GM21423 (cell line): Measurements from ENCODE around the gene CUEDC1.

Source experiments
- ATAC-seq: cut with Tn5 transposase; IDR thresholded peaks from one replicate; pipeline ENCODE4 v1.9.1; 2021; ENCODE audit warnings: mild to moderate bottlenecking, moderate library complexity; ENCODE audit not compliant: unreplicated experiment

The CUEDC1 gene

DNA sequence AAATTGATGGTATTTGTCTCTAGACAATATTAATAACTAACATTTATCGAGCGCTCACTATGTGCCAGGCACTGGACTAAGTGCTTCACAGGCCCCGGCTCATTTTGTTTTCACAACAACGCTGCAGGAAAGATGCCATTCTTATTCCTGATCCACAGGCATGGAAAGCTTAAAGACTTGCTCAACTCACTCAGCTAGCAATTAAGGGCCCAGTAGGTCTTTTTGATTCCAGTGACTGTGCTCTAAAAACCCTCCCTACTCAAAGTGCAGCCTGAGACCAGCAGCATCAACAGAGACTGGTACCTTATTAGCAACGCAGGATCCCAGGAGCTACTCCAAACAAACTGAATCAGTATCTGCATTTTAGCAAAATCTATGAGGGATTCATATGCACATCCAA lies 35.3 kb downstream of the CUEDC1 start:
- ATAC-seq: no peak

DNA sequence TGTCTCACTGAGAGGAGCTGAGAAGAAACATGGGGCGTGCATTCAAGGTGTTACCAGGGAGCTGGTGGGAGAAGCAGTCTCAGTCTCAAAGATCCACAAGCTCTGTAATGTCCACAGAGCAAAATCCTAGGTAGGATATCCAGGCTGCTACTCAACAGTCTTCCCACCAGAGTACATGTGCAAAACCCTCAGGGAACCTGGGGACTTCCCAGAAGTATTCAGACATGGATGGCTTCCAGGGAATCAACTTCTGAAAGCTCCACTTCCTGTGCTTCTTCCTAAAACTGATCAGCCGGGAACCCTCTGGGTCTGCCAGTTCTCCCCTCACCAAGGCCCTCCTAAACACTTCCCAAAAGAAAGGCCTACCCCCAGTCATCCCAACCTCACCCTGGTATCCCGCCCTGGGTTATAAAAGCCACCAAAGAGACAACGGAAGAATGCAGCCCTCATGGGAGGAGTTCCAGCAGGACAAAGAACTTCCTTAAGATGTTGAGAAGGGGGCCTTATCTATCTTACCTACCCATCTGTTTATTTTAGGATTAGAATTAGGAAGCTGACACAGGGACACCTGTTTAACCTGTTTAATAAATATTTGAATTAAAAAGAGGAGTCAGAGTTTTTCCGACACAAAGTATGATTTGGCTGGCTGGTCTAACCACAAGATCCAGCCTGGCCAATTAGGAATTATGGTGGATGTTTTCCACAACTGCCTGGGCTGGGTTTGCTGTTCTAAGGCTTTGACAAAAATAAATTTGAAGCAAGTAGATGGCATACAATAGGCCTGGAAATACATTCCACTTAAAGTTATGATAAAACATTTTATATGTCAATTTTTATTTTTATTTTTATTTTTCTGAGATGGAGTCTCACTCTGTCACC lies 37.0 kb downstream of the CUEDC1 start:
- no peak for ATAC-seq

DNA sequence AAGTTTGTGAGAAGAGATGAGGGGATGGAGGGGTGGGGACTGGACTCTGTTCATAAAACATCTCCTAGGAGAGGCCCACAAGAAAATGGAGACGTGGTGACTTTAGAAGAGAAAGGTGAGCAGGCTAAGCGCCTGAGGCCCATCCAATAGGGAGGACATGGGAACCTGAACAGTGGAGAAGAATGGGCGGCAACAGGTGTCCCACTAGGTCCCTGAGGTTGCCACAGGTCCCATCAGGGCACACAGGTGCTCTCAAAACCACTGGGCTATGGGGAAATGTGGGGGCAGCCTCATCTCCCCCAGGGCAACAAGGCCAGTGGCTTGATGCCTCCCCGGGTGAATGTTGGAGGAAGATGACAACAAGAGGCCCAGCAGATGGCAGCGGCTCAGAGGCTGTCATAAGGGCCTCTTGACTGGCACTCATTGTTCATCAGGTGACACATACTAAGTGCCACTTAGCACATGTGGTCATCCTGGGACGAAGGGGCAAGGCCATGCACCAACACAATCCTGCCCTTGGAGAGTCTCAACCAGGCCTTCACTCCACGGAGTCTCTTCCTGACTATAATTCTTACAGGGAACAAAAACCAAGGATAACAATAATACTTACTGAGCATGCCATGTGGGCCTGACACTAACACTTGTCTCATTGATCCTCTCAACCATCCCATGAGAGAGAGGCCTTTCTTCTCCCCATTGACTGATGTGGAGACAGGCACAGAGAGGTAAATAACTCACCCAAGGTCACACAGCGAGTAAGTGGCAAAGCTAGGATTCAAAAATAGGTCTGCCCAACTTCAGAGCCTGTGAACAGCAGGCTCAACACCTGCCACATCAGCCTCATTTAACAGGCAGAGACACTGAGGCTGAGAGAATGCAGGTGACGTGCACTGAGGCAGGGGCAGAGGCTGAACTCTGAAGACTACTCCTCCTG lies 38.0 kb downstream of the CUEDC1 start:
- ATAC-seq: no peak

DNA sequence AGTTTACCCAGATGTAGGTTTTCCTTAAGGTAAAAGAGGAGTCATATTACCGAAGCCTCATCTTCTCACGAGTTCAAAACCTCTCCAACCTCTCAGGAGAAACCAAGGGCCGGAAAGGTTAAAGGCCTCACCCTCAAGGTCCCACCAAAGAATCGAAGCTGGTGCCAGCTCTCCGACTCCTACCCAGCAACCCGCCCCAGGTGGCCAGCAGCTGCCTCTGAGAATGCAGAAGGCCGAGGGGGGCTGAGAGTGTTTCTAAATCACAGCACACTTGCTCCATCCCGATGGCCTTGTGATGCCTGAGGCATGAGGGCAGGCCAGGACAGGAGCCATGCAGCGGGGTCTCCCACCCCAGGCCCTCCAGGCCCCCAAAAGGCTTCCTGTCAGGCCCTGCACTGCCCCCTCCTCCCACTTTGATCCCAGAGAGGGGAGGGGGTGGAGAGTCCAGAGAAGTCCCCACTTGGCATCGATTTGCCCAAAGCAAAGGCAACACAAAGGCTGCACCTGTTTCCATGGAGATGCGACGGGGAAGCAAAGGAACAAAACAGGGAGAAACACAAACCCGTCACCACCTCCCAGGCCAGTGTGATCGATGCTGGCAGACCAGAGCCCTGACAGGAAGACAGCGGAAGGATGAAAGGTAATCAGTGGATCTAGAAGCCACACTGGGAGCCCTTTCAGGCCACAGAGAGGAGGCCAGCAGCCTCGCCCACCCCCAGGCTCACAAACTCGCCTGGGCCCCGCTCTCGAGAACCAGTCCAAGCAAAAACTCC lies 39.0 kb downstream of the CUEDC1 start:
- ATAC-seq: no peak

DNA sequence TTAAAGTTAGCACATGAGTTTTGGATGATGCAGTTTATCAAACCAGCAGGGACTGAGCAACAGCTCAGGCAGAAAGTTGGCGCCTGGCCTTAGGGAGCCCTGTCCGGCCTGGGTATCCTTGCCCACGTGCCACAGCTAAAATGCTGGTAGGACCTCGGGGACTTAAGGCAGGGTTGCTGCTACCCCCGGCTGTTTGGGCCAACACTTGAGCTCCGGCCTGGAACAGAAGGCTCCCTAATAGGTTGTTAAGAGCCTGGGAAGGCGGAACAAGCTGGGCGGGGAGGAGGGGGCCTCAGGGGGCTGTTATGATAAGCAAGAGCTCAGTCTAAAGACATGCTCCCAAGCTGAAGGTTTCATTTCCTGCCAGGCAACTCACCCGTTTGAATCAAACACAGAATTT lies 39.7 kb downstream of the CUEDC1 start:
- no peak for ATAC-seq

DNA sequence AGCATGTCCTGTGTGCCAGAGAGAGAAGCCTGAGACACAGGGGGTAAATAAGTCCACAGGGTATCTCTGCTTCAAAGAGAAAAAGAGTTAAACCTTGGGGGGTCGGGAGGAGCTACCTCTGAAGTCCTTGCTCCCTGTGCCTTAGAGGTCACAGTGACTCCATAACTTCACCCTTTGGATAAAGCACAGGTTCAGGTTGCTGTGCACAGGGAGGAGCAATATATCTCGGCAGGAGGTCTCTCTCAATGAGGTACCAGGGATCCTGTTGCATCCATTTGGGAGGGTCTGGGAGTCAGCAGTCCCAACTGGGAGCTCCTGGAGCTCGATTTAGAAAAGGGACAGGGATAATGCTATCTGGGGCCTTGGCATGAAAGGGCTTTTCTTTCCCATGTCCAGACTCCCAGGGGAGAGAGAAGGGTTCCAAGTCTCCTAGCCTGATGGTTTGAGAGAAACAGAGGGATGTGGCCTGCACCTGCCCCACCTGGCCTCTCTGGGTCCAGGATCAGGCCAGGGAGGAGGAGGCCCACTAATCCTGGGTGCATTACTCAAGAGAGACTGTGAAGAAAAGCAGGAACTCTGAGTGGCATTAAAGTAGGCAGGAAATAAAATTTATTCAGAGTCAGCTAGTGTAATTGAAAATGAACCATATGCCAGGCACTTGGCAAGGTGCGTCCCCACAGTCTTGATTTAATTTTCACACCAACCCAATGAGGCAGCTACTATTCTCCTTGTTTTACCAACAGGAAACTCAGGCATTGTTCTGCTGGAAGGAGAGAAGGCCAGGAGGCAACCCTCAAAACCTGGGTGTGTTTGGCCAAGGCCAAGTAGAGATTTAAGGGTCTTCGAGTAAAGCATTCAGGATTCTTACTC lies 40.7 kb downstream of the CUEDC1 start:
- ATAC-seq: no peak

DNA sequence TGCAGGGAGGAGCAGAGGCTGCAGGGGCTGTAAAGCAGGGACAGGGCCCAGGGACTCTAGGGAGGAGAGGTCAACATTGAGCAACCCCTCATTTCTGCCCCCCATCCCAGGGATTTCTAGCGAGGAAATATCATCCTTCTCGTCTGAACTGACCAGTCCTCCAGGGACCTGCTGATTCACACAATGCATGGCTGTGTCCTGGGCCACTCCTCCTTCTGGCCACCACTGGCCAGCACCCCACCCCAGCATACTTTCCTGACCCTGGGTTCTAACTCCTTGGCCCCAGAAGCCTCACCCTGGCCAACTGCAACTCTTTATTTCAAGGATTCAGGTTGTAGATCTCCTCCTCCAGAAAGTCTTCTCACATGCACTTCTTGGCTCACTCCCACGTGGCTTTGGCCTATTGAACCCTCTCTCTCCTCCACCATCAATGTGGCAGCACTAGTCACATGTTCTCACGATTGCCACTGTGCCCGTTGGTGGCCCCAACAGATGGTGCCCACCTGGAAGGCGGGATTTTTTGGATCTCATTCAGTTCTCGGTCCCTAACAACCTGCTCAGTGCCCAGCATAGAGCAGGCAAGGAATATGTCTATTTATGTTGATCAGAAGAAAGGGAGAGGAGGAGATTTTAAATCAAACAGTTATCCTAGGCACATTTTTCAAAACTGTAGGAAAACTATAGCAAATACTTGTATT lies 41.5 kb downstream of the CUEDC1 start:
- ATAC-seq: no peak

DNA sequence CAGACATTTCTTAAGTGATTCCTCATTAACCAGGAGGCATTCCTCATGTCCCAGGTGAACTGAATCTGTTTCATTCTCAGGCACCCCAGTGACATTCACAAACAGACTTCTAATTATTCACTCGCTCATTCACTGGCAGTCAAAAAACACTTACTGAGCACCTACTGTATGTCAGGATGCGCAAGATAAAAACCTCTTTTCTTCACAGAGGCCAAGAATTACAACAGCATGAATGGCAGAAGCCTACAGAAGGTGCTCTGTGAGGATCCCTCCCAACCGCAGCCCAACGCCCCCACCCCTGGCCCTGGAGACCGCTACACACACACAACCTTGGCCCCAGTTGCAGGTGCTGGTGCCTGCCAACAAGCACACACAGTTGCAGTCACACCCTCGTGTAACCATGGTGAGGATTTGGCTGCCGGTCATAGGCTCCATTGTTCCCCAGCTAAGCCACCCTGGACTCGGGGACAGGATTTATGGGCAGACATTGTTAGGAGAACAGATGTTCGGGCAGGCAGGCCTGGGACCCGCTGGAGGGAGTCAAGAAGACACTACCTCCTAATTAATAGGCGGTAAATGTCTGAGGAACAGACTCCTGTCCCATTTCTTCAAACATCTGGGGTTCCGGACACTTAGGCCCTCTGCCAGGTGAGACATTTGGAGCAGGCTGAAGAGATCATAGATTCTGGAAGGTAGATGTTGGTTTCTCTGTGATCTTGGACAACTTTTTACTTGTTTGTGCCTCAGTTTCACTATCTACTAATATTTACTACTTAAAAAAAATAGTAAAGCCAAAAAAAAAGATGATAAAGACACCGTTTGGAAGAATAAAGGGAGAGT lies 43.2 kb downstream of the CUEDC1 start:
- no peak for ATAC-seq

DNA sequence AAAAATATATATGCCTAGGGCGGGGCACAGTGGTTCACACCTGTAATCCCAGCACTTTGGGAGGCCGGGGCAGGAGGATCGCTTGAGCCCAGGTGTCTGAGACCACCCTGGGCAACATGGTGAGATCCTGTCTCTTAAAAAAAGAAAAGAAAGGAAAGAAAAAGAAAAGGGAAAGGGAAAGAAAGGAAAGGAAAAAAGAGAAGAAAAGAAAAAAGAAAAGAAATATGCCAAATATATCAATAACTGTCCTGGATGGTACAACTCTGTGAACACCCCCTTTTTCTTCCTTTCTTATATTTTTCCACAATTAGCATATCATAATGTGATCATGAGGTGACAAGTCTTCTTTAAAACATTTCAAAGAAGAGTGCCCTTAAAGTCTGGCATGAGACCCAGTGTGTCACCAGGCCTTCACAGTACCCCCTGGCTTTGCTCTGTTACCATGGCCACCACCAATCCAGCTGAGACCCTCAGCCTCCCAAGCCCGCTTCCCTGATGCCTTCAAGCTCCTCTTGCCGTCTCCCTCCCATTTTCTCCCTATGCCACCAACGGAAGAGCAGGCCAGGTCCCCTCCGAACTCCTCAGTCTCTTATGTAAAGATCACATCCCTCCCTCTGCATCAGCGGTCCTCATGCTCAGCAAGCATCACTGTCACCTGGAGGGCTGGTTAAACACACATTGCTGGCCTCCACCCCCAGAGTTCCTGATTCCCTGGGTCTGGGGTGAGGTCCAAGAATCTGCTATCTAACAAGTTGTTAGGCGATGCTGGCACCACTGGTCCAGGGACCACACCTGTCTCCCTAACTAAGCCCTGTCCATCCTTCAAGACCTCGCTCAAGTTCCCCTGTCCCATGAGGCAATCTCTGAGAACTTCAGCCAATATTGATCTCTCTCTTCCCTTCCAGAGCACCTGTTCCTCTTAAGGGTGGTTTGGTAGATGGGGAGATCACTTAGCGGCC lies 44.5 kb downstream of the CUEDC1 start:
- ATAC-seq: no peak

DNA sequence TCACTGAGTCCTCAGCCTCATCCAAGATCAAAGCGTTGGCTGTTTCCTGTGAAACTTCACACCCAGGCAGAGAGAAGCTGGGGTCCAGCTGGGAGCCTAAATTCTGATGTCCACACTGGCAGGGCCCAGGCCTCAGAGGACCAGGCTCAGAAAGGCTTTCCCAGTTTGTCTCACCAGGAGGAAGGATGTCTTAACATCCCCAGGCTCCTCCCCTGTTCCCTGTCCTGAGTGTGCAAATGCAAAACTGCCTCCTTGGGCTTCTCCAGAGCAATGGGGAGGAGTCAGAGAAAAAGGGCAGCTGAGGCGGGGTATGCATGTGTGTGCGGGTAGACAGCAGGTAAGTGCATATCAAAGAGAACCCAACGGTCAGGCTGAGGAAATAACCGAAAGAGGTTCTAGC lies 45.7 kb downstream of the CUEDC1 start:
- ATAC-seq: no peak

DNA sequence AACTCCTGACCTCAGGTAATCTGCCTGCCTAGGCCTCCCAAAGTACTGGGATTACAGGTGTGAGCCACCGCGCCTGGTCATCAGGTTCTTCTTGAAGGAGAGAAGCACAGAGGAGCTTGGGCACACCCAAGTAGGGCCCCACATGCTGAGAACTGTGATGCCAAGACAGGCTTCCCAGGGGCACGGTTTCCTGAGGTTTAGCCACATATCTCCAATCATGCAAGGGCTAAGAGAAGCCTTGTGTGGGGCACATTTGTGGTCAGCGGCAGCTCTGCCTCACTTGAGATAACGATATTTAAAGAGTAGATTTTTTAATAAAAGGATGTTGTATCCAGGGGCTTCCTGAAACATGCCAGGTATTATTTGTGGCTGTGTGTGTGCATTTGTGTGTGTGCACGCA lies 46.9 kb downstream of the CUEDC1 start:
- no peak for ATAC-seq

DNA sequence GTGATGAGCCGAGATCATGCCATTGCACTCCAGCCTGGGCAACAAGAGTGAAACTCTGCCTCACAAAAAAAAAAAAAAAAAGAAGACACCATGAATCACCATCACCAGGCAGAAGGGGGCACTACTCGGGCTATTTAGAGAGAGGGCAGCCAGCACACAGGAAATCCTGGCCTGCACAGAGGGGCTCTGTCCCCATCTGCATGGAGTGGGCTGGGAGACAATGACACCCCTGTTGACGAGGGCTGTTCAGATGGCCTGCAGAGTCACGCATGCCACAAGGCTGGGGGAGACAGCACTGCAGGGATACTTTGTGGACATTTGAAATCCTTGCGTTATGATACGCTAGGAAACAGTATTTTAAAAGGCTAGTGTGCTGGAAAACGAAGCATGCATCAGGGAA lies 48.3 kb downstream of the CUEDC1 start:
- ATAC-seq: no peak

DNA sequence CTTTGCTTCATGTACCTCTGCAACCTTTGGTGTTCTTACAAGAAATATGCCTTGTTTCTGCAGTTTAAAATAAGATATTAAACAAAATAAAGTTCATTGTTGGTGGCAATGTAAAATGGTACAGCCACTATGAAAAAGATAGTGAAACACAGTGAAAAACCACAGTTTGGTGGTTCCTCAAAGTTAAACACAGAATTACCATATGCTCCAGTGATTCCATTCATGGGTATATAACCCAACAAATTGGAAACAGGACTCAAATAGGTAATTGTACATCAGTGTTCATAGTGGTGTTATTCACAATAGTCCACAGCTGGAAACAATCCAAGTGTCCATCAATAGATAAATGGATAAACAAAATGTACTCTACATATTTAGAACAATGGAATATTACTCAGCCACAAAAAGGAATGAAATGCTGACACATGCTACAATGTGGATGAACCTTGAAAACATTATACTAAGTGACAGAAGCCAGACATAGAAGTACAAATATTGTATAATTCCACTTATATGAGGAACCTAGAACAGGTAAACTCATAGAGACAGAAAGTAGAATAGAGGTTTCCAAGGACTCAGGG lies 49.2 kb downstream of the CUEDC1 start:
- no peak for ATAC-seq

DNA sequence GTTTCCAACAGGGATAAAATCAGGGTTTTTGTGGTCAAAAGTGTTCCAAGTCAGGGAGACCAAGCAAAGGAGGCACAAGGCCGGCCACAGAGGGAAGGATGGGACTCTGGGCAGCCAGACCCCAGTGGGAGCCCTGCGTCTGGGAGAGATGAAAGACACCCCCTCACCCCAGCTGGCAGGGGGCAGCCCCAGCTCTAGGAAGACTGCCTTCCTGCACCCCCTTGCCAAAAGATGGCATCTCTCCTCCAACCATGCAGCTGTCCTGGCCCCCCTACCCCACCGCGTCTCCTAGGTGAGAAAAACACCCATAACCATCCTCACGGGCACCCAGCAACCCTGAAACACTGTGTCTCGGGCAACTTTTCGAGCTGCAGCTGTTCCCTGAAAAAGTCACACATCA lies 51.3 kb downstream of the CUEDC1 start:
- ATAC-seq: no peak

DNA sequence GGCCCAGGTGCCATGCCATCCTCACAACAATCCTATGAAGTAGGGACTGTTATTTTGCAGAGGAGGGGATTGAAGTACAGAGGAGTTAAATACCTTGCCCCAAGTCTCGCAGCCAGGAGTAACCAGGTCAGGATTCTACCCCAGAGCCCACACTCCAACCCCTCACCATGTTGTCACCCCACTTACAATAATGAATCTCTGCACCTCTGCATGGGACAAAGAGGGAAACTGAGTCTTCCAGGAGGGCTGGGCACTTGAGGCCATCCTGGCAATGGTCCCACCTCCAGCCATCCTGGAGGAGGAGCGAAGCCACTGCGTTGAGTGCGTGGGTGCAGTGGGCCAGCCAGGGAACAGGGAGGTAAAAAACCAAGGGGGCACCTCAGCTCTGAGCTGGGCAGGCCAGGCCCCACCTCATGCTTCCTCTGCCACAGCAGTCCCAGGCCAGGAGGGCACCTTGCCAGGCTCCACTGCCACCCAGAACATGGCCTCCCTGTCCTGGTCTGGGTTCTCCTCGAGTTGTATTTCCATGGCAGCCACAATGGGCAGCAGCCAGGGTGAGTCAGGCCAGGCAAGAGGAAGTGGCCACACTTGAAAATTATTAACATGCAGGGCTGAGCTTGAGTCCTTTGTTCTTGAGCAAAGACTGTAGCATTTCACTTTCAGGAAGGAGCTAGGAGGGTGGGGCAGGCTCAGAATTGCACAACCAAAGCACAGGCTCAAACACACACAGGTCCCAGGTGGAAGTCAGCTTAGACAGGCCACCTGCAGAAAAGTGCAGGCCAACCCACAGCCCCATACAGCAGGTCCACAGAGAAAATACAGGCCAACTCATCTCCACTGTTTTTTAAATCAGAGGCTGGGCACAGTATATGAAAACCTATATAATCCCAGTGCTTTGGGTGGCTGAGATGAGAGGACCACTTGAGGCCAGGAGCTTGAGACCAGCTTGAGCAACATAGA lies 52.1 kb downstream of the CUEDC1 start:
- peak; percentile 74 for ATAC-seq
